Endothelial cell of umbilical vein (primary cell): ENCODE data around the gene NFKB2.

Experiments
- CTCF ChIP-seq, 2 donors: IDR thresholded peaks; 1 replicate in 1 of 2; 2 replicates in 1 of 2; pipeline ENCODE4 v1.5.1; 2011; ENCODE audit warnings: low read length in 2 of 2, mild to moderate bottlenecking in 2 of 2, moderate library complexity in 2 of 2, control low read depth in 1 of 2, inconsistent platforms in 1 of 2, low read depth in 1 of 2; ENCODE audit not compliant: insufficient read depth in 1 of 2; ENCODE audit errors: extremely low read depth in 1 of 2
- EZH2 ChIP-seq: IDR thresholded peaks from 2 replicates; pipeline ENCODE4 v1.6.1; 2012; ENCODE audit warnings: borderline replicate concordance, low read depth, mild to moderate bottlenecking, moderate library complexity, low read length, inconsistent platforms; ENCODE audit not compliant: severe bottlenecking
- FOS ChIP-seq: IDR thresholded peaks from 2 replicates; pipeline ENCODE4 v1.6.1; 2011; ENCODE audit warnings: mild to moderate bottlenecking, low read length, moderate library complexity, borderline replicate concordance; ENCODE audit not compliant: insufficient read depth
- GATA2 ChIP-seq: IDR thresholded peaks from 2 replicates; pipeline ENCODE4 v1.7.0; 2011; ENCODE audit warnings: low read depth, mild to moderate bottlenecking, moderate library complexity, mixed read lengths, low read length; ENCODE audit not compliant: insufficient read length, insufficient read depth
- JUN ChIP-seq: IDR thresholded peaks from 2 replicates; pipeline ENCODE4 v1.6.1; 2011; ENCODE audit warnings: borderline replicate concordance, low read depth; ENCODE audit not compliant: insufficient read length, insufficient read depth
- MYC ChIP-seq: IDR thresholded peaks from one replicate; pipeline ENCODE4 v1.6.1; 2011; ENCODE audit warnings: mild to moderate bottlenecking, low read depth, low read length
- POLR2A ChIP-seq: IDR thresholded peaks from 2 replicates; pipeline ENCODE4 v1.6.1; 2012; ENCODE audit warnings: low read depth, mild to moderate bottlenecking, control low read depth, low read length
- POLR2AphosphoS5 ChIP-seq: IDR thresholded peaks from 2 replicates; pipeline ENCODE4 v1.6.1; 2012; ENCODE audit warnings: low read depth, mild to moderate bottlenecking, control low read depth, low read length, moderate library complexity; ENCODE audit not compliant: insufficient read depth

- TF ChIP-seq CTCF (IDR thresholded peaks at IDR 0.05; ENCODE audit: extremely low read depth in 1 of 2, insufficient read depth in 1 of 2, low read depth in 1 of 2, low read length in 2 of 2) = no peak
- TF ChIP-seq POLR2A = no peak
- TF ChIP-seq EZH2 = no peak
- TF ChIP-seq POLR2AphosphoS5 = no peak
- no peak for TF ChIP-seq JUN
- no peak for TF ChIP-seq FOS
- no peak for TF ChIP-seq GATA2
- no peak for TF ChIP-seq MYC
Measured at GRCh38 chr10:102396730-102397151, 1.2 kb downstream of the NFKB2 start.
